Measurements from ENCODE around the gene SF3A2.
"Not testable (repeated sequence)": the region's sequence is repeated elsewhere in the genome, so short reads cannot be mapped to it uniquely, and the experiment has no call there.

SF3A2 gene

DNA sequence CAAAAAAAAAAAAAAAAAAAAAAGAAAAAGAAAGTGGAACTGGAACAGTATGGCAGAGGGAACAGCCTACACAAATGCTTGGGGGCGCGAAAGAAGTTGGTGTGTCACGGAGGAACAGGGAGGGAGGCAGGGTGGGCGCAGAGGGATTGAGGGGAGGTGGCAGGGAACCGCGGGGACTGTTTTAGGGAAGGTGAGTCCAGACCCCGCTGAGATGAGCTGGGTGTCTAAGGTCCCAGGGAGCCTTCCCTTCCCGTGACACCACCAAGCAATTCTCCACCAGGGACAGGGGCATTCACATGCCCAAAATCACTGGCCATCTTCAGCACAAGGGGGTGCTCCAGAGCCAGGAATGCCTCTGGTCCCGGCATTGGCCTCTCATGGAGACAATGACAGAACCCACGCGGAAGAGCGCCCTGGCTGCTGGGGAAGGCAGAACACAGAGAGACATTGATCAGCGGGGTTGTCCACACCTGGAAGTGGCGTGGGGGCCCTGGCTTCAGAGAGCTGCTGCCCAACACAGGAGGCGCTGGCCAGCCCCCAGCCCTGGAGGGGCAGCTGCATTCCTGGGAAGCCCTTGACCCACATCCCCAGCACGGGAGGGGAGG, 38.4 kb downstream of the SF3A2 start:
- DNase-seq (ENCODE audit: low read depth): peak; percentile 59

DNA sequence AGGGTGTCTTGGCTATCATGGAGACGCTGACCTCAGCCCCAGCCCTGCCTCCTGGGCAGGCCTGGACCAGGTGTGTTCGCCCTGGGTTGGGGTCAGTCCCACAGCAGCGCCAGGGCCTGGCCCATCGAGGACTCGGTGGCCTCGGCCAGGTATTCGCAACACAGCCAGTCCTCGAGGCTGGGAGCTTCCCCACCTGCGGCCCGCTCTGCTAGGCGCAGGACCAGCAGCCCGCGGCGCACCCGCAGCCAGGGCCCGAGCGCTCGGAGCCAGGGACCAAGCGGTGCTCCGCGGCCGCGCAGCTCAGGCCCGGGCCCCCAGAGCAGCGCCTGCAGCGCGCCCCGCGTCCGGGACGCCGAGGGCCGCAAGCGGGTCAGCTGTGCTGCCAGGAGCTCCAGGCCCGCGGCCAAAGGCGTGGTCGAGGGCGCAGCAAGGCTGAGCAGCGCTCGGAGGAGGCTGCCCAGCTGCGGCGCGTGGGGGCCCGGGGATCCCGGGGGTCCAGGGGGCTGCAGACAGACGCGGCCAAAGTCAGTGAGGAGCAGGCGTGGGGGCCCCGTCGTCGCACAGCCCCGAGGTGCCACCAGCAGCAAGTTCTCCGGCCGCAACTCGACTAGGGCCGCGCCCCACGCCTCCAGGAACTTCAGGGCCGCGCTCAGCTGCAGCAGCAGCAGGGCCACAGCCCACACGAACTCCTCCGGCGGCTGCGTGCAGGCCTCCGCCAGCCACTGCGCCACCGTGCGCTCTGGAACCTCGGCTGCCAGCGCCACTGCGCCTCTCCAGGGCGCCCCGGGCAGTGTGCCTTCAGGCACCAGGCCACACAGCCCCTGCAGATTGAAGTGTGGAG, 39.2 kb downstream of the SF3A2 start:
- DNase-seq (ENCODE audit: low read depth): no peak

DNA sequence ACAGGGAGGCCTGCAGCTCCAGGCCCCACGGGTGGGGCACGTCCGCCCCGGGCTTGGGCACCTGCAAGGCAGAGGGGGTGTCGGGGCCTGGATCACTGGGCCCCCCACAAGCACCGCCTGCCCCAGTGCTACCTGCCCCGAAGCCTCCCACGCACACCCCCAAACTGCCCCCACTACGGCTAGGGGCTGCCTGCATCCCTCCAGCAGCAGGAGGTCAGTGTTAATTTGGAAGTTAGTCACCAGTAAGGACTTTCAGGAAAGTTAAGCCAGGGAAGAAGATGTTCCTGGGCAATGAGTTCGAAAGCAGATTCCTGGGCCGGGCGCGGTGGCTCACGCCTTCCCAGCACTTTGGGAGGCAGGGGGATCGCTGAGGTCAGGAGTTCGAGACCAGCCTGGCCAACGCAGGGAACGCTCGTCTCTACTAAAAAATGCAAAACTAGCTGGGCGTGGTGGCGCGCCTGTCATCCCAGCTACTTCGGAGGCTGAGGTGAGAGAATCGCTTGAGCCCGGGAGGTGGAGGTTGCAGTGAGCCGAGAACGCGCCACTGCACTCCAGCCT, 39.9 kb downstream of the SF3A2 start:
- DNase-seq (ENCODE audit: low read depth): no peak

DNA sequence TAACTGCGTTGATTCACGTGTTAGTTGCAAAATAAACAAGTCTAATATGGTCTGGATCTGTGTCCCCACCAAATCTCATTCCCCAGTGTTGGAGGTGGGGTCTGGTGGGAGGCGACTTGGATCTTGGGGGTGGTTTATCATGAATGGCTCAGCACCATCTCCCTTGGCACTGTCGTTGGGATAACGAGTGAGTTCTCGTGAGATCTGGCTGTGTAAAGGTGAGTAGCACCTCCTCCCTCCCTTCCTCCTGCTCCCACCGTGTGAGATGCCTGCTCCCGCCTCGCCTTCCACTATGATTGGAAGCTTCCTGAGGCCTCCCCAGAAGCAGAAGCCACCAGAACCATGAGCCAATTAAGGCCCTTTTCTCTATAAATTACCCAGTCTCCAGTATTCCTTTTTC, 40.5 kb downstream of the SF3A2 start:
- no peak for DNase-seq (ENCODE audit: low read depth)

- no peak for DNase-seq (ENCODE audit: low read depth)
Observed at GRCh38 chr19:2278459-2279158, 42.0 kb downstream of the SF3A2 start.

GRCh38 chr19:2280633-2281264, 44.1 kb downstream of the SF3A2 start:
- no peak for DNase-seq (ENCODE audit: low read depth)

- not testable (repeated sequence) for DNase-seq (ENCODE audit: low read depth)
Observed at GRCh38 chr19:2281265-2282061, 44.8 kb downstream of the SF3A2 start.

DNA sequence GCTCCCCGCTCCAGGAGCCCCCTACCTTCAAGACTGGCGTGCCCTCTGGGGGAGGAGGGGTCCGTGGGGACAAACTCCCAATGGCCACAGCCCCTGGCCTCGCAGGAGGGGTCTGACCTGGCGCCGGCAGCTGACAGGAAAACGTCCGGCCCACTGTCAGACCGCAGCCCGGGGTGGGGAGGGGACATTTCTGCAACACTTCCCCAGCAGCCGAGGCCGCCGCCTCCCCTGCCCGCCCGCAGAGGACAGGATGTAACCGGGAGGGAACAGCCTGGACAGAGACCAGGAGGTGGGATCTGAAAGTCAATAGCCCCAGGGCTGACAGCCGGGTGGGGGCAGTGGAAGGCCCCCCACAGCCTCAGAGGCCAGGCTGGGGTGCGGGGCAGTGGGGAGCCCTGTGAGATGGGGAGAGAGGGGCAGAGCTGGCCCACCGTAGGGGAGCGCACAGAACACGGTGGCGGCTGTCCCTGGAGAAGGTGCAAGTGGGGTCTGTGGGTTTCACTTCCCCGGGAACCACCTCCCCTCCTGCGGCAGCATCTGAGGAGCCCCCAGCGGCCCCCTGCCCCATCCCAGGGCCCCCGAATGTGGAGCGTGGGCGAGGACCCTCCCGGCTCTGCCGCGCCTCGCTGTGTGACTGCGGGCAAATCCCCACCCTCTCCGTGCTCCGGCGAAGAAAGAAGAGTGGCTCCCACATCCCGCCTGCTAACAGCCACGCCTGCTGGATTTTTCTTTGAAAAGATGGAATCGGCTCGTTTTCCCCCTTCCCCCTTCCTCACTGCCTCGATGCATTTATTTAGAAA, 45.6 kb downstream of the SF3A2 start, which contains the start of gene PEAK3:
PEAK3 (minus strand) TSS at position 114 of the 800 bp plus-strand sequence. CDS start 1,244 bp downstream, outside the sequence.
- DNase-seq (ENCODE audit: low read depth): peak; percentile 53

DNA sequence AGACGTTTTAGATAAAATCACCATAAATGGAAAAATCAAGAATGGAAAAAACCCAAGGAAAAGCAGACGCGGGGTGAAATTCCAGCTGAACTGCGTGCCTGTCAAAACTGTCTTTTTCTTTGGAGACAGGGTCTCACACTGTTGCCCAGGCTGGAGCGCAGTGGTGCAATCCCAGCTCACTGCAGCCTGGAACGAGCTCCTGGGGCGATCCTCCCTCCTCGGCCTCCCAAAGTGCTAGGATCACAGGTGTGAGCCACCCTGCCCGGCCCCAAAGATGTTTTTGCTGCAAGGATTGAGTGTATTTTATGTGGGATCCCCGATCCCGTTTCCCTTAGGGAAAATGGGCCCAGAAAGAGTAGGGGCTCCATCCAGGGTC, 46.2 kb downstream of the SF3A2 start:
- no peak for DNase-seq (ENCODE audit: low read depth)

- DNase-seq (ENCODE audit: low read depth): no peak
Observed at GRCh38 chr19:2283835-2284507, 47.3 kb downstream of the SF3A2 start.

DNA sequence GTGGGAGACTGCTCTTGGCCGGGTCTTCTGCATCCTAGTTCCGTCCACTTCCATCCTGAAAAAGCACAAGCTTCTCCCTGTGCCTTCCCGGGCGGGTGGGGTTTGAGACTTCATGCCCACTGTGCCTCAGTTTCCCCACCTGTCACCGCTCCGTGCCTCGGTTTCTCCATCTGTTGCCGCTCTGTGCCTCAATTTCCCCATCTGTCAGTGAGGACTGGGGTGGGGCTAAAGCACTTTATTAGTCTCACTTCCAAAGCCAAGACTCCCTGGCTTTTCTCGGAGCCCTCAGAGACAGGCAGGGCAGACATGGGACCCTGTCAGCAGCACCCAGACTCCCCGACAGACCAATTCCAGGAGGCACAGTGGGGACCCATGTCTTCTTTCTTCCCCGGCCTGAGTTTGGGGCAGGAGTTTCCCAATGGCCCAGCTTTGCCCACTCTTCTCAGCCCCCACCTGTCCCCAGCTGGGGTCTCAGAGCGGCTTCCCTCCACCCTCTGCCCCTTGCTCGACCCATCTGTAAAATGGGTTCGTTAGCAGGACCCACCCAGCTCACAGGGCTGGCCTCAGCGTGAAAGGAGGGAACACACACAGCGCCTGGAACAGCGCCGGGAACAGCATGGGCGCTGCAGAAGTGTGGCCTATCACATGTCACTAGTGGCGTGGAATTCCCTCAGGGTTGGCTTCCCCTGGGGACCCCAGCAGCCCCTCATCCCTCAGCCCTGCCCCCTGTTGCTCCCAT, 49.9 kb downstream of the SF3A2 start:
- no peak for DNase-seq (ENCODE audit: low read depth)

- DNase-seq (ENCODE audit: low read depth): no peak
Observed at GRCh38 chr19:2287585-2288337, 51.1 kb downstream of the SF3A2 start.

DNA sequence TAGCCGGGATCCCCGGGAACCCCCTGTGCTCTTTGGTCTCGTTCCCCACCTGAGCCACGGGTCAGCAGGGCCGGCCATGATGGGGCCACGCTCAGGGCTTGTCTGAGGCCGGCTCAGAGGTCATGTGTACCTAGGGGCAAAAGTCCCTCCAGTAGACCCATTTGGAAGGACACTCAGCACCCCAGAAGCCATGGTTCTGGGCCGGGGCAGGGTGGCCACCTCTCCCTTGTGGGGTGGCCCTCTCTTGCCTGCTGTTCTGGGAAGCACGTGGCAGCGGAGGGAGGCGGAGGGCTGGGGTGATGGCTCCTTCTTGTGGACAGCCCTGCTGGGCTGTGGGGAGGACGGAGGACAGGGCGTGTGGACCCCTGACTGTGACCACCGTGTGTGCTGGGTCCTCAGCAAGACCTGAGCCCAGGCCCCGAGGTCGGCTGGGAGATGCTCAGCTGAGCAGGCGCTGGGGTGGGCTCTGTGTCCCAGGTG, 51.8 kb downstream of the SF3A2 start:
- no peak for DNase-seq (ENCODE audit: low read depth)

DNA sequence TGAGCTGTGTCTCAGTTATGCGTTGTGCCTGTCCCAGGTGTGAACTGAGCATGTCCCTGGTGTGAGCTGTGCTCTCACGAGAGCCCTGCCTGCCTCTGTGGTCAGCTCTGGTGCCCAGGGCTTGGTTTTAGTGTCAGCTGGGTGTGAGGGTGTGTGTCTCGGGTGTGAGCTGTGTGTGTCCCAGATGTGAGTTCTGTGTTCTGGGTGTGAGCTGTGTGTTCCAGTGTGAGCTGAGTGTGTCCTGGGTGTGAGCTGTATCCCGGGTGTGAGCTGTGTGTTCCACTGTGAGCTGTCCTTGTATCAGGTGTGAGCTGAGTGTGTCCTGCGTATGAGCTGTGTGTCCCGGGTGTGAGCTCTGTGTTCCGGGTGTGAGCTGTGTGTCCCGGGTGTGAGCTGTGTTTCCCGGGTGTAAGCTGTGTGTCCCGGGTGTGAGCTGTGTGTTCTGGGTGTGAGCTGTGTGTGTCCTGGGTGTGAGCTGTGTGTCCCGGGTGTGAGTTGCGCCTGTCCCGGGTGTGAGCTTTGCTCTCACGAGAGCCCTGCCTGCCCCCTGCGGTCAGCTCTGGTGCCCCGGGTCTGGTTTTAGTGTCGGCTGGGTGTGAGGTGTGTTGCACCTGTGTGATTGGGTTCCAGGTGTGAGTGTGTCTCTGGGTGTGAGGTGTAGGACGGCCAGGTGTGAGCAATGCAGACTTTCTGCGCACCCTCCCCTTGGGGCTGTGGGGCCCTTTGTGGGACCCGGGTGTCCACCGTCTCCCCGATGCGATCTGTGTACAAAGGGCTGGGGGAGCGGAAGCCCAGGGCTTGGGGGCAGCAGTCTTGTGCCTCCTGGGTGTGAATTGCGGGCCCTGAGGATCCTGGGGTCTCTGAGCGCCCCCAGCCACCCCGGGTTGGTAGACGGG, 52.4 kb downstream of the SF3A2 start:
- DNase-seq (ENCODE audit: low read depth): no peak

GRCh38 chr19:2289714-2290435, 53.3 kb downstream of the SF3A2 start:
- DNase-seq (ENCODE audit: low read depth): no peak

DNA sequence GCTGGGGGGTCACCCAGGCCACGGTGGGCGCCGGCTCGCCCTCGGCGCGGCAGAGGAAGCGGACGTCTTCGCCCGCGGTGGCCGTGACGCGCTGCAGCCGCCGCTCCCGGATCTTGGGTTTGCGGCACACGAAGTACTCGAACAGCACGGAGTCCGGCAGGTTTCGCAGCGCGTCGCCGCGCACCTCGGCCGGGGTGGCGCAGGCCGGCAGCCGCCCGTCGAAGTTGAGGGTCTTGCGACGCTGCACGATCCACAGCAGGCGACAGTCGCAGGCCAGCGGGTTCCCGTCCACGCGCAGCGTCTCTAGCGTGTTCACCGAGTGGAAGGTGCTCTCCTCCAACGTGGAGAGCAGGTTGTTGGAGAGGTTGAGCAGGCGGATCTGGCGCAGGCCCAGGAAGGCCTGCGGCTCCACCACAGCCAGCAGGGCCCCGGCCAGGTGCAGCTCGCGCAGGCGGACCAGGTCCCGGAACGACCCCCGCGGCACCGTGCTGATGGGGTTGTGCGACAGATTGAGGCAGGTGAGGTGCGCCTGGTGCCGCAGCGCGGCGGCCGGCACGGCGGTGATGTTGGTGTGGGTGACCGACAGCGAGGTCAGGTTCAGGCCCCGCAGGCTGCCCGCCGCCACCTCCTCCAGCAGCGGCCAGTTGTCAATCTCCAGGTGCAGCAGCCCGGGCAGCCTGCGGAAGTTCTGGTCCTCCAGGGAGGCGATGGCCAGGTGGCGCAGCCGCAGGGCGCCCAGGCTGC, 54.0 kb downstream of the SF3A2 start:
- no peak for DNase-seq (ENCODE audit: low read depth)
